ENCODE results near the gene CGREF1.

- TF ChIP-seq, protein P1, sequence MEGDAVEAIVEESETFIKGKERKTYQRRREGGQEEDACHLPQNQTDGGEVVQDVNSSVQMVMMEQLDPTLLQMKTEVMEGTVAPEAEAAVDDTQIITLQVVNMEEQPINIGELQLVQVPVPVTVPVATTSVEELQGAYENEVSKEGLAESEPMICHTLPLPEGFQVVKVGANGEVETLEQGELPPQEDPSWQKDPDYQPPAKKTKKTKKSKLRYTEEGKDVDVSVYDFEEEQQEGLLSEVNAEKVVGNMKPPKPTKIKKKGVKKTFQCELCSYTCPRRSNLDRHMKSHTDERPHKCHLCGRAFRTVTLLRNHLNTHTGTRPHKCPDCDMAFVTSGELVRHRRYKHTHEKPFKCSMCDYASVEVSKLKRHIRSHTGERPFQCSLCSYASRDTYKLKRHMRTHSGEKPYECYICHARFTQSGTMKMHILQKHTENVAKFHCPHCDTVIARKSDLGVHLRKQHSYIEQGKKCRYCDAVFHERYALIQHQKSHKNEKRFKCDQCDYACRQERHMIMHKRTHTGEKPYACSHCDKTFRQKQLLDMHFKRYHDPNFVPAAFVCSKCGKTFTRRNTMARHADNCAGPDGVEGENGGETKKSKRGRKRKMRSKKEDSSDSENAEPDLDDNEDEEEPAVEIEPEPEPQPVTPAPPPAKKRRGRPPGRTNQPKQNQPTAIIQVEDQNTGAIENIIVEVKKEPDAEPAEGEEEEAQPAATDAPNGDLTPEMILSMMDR (IDR thresholded peaks at IDR 0.05): no peak
- TF ChIP-seq POLR2A (IDR thresholded peaks at IDR 0.05) (no peak), POLR2AphosphoS5 (IDR thresholded peaks at IDR 0.05; ENCODE audit: insufficient read depth in 1 of 2, low read depth in 1 of 2) (no peak)
Observed at GRCh38 chr2:27155069-27155520, 36.2 kb upstream of the CGREF1 start.
